Stimulated activated CD4-positive, alpha-beta T cell treated with anti-CD3 and anti-CD28 coated beads, TNF-alpha, amount 100 ng/mL, for 4 hours (primary cell): ENCODE results near the gene PTPRA.
"Not testable (repeated sequence)": the region's sequence is repeated elsewhere in the genome, so short reads cannot be mapped to it uniquely, and the experiment has no call there.

Experiments used
- DNase-seq, 3 experiments: peaks; one replicate each; pipeline ENCODE4 v3.0.0-alpha.2; 2020; ENCODE audit warnings: low read depth in 3 of 3

The PTPRA gene

GRCh38 chr20:2995796-2996195 is 122.5 kb downstream of the PTPRA start:
- no peak for DNase-seq

GRCh38 chr20:2998728-2999127 is 125.4 kb downstream of the PTPRA start:
- no peak for DNase-seq

GRCh38 chr20:3000852-3001523 is 127.7 kb downstream of the PTPRA start:
- no peak for DNase-seq

- no peak for DNase-seq
Observed at GRCh38 chr20:3003416-3003815, 130.1 kb downstream of the PTPRA start.

GRCh38 chr20:3010985-3011723 is 137.9 kb downstream of the PTPRA start:
- no peak for DNase-seq

- no peak for DNase-seq
Observed at GRCh38 chr20:3011752-3012151, 138.5 kb downstream of the PTPRA start.

GRCh38 chr20:3013771-3014170 is 140.5 kb downstream of the PTPRA start:
- no peak for DNase-seq

GRCh38 chr20:3014179-3014578 is 140.9 kb downstream of the PTPRA start:
- DNase-seq: no peak

- DNase-seq: no peak
Observed at GRCh38 chr20:3014662-3015061, 141.4 kb downstream of the PTPRA start.

GRCh38 chr20:3015302-3015701 is 142.0 kb downstream of the PTPRA start:
- DNase-seq: not testable (repeated sequence)

- no peak for DNase-seq
Observed at GRCh38 chr20:3021327-3021726, 148.0 kb downstream of the PTPRA start.

GRCh38 chr20:3021777-3022176 is 148.5 kb downstream of the PTPRA start:
- no peak for DNase-seq

GRCh38 chr20:3022559-3023490 is 149.5 kb downstream of the PTPRA start:
- DNase-seq: not testable (repeated sequence)

- DNase-seq: no peak
Observed at GRCh38 chr20:3027987-3028386, 154.7 kb downstream of the PTPRA start.

GRCh38 chr20:3031524-3032147 is 158.4 kb downstream of the PTPRA start:
- DNase-seq: no peak

- DNase-seq: no peak
Observed at GRCh38 chr20:3032624-3033023, 159.3 kb downstream of the PTPRA start.

GRCh38 chr20:3037654-3038053 is 164.4 kb downstream of the PTPRA start:
- DNase-seq: no peak

- DNase-seq: no peak
Observed at GRCh38 chr20:3038454-3038853, 165.2 kb downstream of the PTPRA start.

GRCh38 chr20:3039426-3039825 is 166.1 kb downstream of the PTPRA start:
- DNase-seq: no peak

GRCh38 chr20:3040086-3040485 is 166.8 kb downstream of the PTPRA start:
- no peak for DNase-seq

GRCh38 chr20:3041854-3042409 is 168.7 kb downstream of the PTPRA start:
- DNase-seq: no peak

- no peak for DNase-seq
Observed at GRCh38 chr20:3042625-3043024, 169.3 kb downstream of the PTPRA start.
